CD14-positive monocyte (primary cell): ENCODE results near the gene CC2D2A. TPM values are rescaled to one million over a fixed set of nuclear protein-coding genes. Genes with fewer than 3 reads are reported as not detected.

Experiments used
- DNase-seq, 3 donors: peaks; one replicate each; pipeline ENCODE4 v3.0.0-alpha.2; 2011 to 2022
- H2AFZ ChIP-seq: 2 replicates; pipeline ENCODE4 v1.6.0; 2012; ENCODE audit warnings: mild to moderate bottlenecking, low read depth, low read length, inconsistent platforms; ENCODE audit not compliant: insufficient read depth, poor library complexity, severe bottlenecking
- H3K27ac ChIP-seq, 2 donors: 1 replicate in 1 of 2; 2 replicates in 1 of 2; pipeline ENCODE4 v1.5.1; 2012 to 2013; ENCODE audit warnings: low read length in 2 of 2, control low read depth in 1 of 2, inconsistent platforms in 1 of 2, low read depth in 1 of 2, mild to moderate bottlenecking in 1 of 2
- H3K27me3 ChIP-seq, 2 donors: one replicate each; pipeline versions ENCODE4 v1.6.0 to v1.6.1; 2011 to 2013; ENCODE audit warnings: low read length in 2 of 2; ENCODE audit not compliant: control insufficient read depth in 2 of 2, insufficient read depth in 2 of 2
- H3K36me3 ChIP-seq, 2 donors: replicated peaks in 1 of 2; 1 replicate in 1 of 2; 2 replicates in 1 of 2; pipeline versions ENCODE4 v1.5.1 to v1.6.1; 2012 to 2013; ENCODE audit warnings: low read length in 2 of 2, control low read depth in 1 of 2, inconsistent platforms in 1 of 2, mild to moderate bottlenecking in 1 of 2; ENCODE audit not compliant: insufficient read depth in 2 of 2, control insufficient read depth in 1 of 2
- H3K4me1 ChIP-seq, 2 donors: 1 replicate in 1 of 2; 2 replicates in 1 of 2; pipeline versions ENCODE4 v1.5.1 to v1.6.1; 2012 to 2013; ENCODE audit warnings: low read length in 2 of 2, control low read depth in 1 of 2, inconsistent platforms in 1 of 2, mild to moderate bottlenecking in 1 of 2, moderate library complexity in 1 of 2; ENCODE audit not compliant: insufficient read depth in 2 of 2, control insufficient read depth in 1 of 2
- H3K4me2 ChIP-seq: replicated peaks from 2 replicates; pipeline ENCODE3; 2012; ENCODE audit warnings: low read length, moderate library complexity, mild to moderate bottlenecking; ENCODE audit not compliant: poor library complexity, severe bottlenecking; ENCODE audit errors: extremely low read depth
- H3K4me3 ChIP-seq, 3 experiments: fragments of 200-600 bp in 1 of 3; sonication (generic) in 1 of 3; replicated peaks in 1 of 3; 1 replicate in 2 of 3; 2 replicates in 1 of 3; pipeline ENCODE4 v1.5.1; 2011 to 2013; ENCODE audit warnings: low read length in 3 of 3, mild to moderate bottlenecking in 3 of 3, control low read depth in 2 of 3, low read depth in 2 of 3, inconsistent platforms in 1 of 3, moderate library complexity in 1 of 3
- H3K79me2 ChIP-seq: 2 replicates; pipeline ENCODE4 v1.6.0; 2012; ENCODE audit warnings: mild to moderate bottlenecking, control low read depth, inconsistent platforms, low read length, moderate library complexity; ENCODE audit not compliant: insufficient read depth
- H3K9ac ChIP-seq: 2 replicates; pipeline ENCODE4 v1.6.0; 2017; ENCODE audit warnings: low read length, mild to moderate bottlenecking; ENCODE audit not compliant: insufficient read depth, poor library complexity, severe bottlenecking
- H3K9me3 ChIP-seq, 2 donors: replicated peaks in 1 of 2; 1 replicate in 1 of 2; 2 replicates in 1 of 2; pipeline versions ENCODE4 v1.5.1 to v1.6.1; 2012 to 2013; ENCODE audit warnings: low read length in 2 of 2, control low read depth in 1 of 2; ENCODE audit not compliant: control insufficient read depth in 1 of 2, insufficient read depth in 1 of 2
- H4K20me1 ChIP-seq: 2 replicates; pipeline ENCODE4 v1.6.0; 2012; ENCODE audit warnings: mild to moderate bottlenecking, low read length, control low read depth, moderate library complexity; ENCODE audit not compliant: insufficient read depth
- H3K27ac Mint-ChIP-seq, 7 donors: one replicate each; pipeline ENCODE4 v1.8.0; 2020; ENCODE audit warnings: mild to moderate bottlenecking in 7 of 7, mixed read lengths in 7 of 7, moderate library complexity in 6 of 7, inconsistent platforms in 2 of 7
- H3K27me3 Mint-ChIP-seq, 3 donors: one replicate each; pipeline ENCODE4 v1.8.0; 2021 to 2022; ENCODE audit warnings: low read depth in 3 of 3, mild to moderate bottlenecking in 3 of 3, mixed read lengths in 3 of 3, moderate library complexity in 3 of 3, inconsistent platforms in 1 of 3
- H3K36me3 Mint-ChIP-seq, 2 donors: one replicate each; pipeline ENCODE4 v1.8.0; 2020; ENCODE audit warnings: mixed read lengths in 2 of 2, inconsistent platforms in 1 of 2, mild to moderate bottlenecking in 1 of 2
- H3K4me1 Mint-ChIP-seq: one replicate; pipeline ENCODE4 v1.8.0; 2020; ENCODE audit warnings: mild to moderate bottlenecking, mixed read lengths
- H3K4me3 Mint-ChIP-seq, 2 donors: one replicate each; pipeline ENCODE4 v1.8.0; 2020; ENCODE audit warnings: mild to moderate bottlenecking in 2 of 2, mixed read lengths in 2 of 2, moderate library complexity in 1 of 2
- H3K9me3 Mint-ChIP-seq, 7 donors: one replicate each; pipeline ENCODE4 v1.8.0; 2020 to 2022; ENCODE audit warnings: mixed read lengths in 7 of 7, mild to moderate bottlenecking in 6 of 7, moderate library complexity in 6 of 7, inconsistent platforms in 2 of 7
- CTCF ChIP-seq: fragments of 200-600 bp; IDR thresholded peaks from one replicate; pipeline ENCODE4 v1.8.0; 2022; ENCODE audit warnings: antibody characterized with exemption, mild to moderate bottlenecking
- WGBS: methylation state at CpG from one replicate; pipeline ENCODE4 v1.1.5; 2013; ENCODE audit warnings: missing lambda C conversion rate; ENCODE audit not compliant: insufficient coverage; 5-methylcytosine and 5-hydroxymethylcytosine counted together
- intact Hi-C, 2 donors: fragments of 100-400 bp; cut with micrococcal nuclease; formaldehyde crosslinking; loops; one replicate each; pipeline versions ENCODE4 v1.15.0 to v1.15.1; 2023
- polyA plus RNA-seq, 3 donors: library from polyadenylated mRNA; depleted of rRNA in 1 of 3; unstranded in 2 of 3; stranded (reverse) in 1 of 3; fragments of 300-500 nt in 2 of 3; fragments of >200 nt in 1 of 3; fragmentation: Illumina TruSeq in 2 of 3; gene quantifications; 1 replicate in 2 of 3; 2 replicates in 1 of 3; pipeline ENCODE4 v1.2.3, GENCODE V29; 2012 to 2021

The CC2D2A gene
- polyA plus RNA-seq, 3 donors = 1.7 to 2.5 (median 1.9) TPM

GRCh38 chr4:15481961-15482745, 12.5 kb downstream of the CC2D2A start:
- Mint-ChIP-seq H3K9me3 (peaks cover 0 to 6% (median 0%) of the 10 kb centered on the region in 7 donors), H3K27me3 (peaks cover 0 to 1% (median 0%) of the 10 kb centered on the region in 3 donors), H3K4me3 (no peak overlapping the region), H3K4me1 (no peaks in the 10 kb centered on the region), H3K27ac (no peak overlapping the region), H3K36me3 (no peaks in the 10 kb centered on the region)
- WGBS = no CpG with 5 or more reads among the region's 2 CpGs
- no peaks in the 10 kb centered on the region for H3K9me3 ChIP-seq
- H3K4me2 ChIP-seq = no peak overlapping the region
- no peak for TF ChIP-seq CTCF
- H3K27ac ChIP-seq = no peak overlapping the region
- H3K9ac ChIP-seq = no peak overlapping the region
- H3K79me2 ChIP-seq = no peaks in the 10 kb centered on the region
- H3K4me3 ChIP-seq = no peak overlapping the region
- intact Hi-C loops = no loop called here
- H3K4me1 ChIP-seq = no peaks in the 10 kb centered on the region
- H2AFZ ChIP-seq = no peak overlapping the region
- no peaks in the 10 kb centered on the region for H3K36me3 ChIP-seq
- H4K20me1 ChIP-seq = no peaks in the 10 kb centered on the region
- H3K27me3 ChIP-seq = no peaks in the 10 kb centered on the region
- no peak for DNase-seq

GRCh38 chr4:15482842-15483241, 13.2 kb downstream of the CC2D2A start:
- Mint-ChIP-seq H3K27me3 (peaks cover 0 to 1% (median 0%) of the 10 kb centered on the region in 3 donors), H3K36me3 (no peaks in the 10 kb centered on the region), H3K27ac (no peak overlapping the region), H3K4me1 (no peaks in the 10 kb centered on the region), H3K9me3 (peaks cover 0 to 9% (median 4%) of the 10 kb centered on the region in 7 donors), H3K4me3 (no peak overlapping the region)
- H3K4me3 ChIP-seq = no peak overlapping the region
- H2AFZ ChIP-seq = no peak overlapping the region
- TF ChIP-seq CTCF = no peak
- no peaks in the 10 kb centered on the region for H3K79me2 ChIP-seq
- H3K36me3 ChIP-seq = no peaks in the 10 kb centered on the region
- no peak for DNase-seq
- intact Hi-C loops = no loop called here
- H3K27ac ChIP-seq = no peak overlapping the region
- H3K9me3 ChIP-seq = no peaks in the 10 kb centered on the region
- 100% methylated on average over 1 of the region's 2 CpGs for WGBS
- H3K4me2 ChIP-seq = no peak overlapping the region
- H3K9ac ChIP-seq = no peak overlapping the region
- H3K27me3 ChIP-seq = no peaks in the 10 kb centered on the region
- H4K20me1 ChIP-seq = no peaks in the 10 kb centered on the region
- no peaks in the 10 kb centered on the region for H3K4me1 ChIP-seq
